ENCODE data around the gene ARMCX5. TPM values are rescaled to one million over a fixed set of nuclear protein-coding genes. Genes with fewer than 3 reads are reported as not detected.

ARMCX5 gene
- total RNA-seq, 1 experiment from 2014 or later, result 13.5 TPM

- no peak for TF ChIP-seq ZNF425 (CRISPR knock-in tag; conservative IDR thresholded peaks at IDR 0.05)
- TF ChIP-seq ATF3 (CRISPR knock-in tag; conservative IDR thresholded peaks at IDR 0.05), result no peak
- TF ChIP-seq RORB (CRISPR knock-in tag; IDR thresholded peaks at IDR 0.05), result no peak
- TF ChIP-seq NR1H2 (CRISPR knock-in tag; IDR thresholded peaks at IDR 0.05), result no peak
- TF ChIP-seq NR2C2 (CRISPR knock-in tag; IDR thresholded peaks at IDR 0.05), result no peak
Measured at GRCh38 chrX:102637561-102637960, 38.2 kb downstream of the ARMCX5 start (continued).

GRCh38 chrX:102650903-102651241 is 51.6 kb downstream of the ARMCX5 start:
- Mint-ChIP-seq H3K9me3 (no peaks in the 10 kb centered on the region), H3K36me3 (no peaks in the 10 kb centered on the region), H3K4me3 (peak overlapping the region; percentile 86), H3K27ac (no peak overlapping the region), H3K4me1 (peaks cover 11% of the 10 kb centered on the region), H3K27me3 (ENCODE audit: low read depth) (peaks cover 19% of the 10 kb centered on the region)
- TF ChIP-seq ARID4B (CRISPR knock-in tag; IDR thresholded peaks at IDR 0.05; ENCODE audit: borderline replicate concordance) (no peak), CREB1 (CRISPR knock-in tag; IDR thresholded peaks at IDR 0.05) (no peak), IRF1 (CRISPR knock-in tag; IDR thresholded peaks at IDR 0.05) (no peak), ETV6 (CRISPR knock-in tag; IDR thresholded peaks at IDR 0.05) (no peak), SMAD3 (CRISPR knock-in tag; IDR thresholded peaks at IDR 0.05; ENCODE audit: borderline replicate concordance) (no peak), ATF1 (CRISPR knock-in tag; IDR thresholded peaks at IDR 0.05) (no peak), NFE2L1 (CRISPR knock-in tag; IDR thresholded peaks at IDR 0.05) (no peak), CREM (CRISPR knock-in tag; IDR thresholded peaks at IDR 0.05) (no peak), ZNF121 (CRISPR knock-in tag; IDR thresholded peaks at IDR 0.05) (no peak), KAT7 (CRISPR knock-in tag; IDR thresholded peaks at IDR 0.05; ENCODE audit: borderline replicate concordance) (no peak), RELA (CRISPR knock-in tag; IDR thresholded peaks at IDR 0.05; ENCODE audit: borderline replicate concordance) (no peak), TCF7 (CRISPR knock-in tag; IDR thresholded peaks at IDR 0.05; ENCODE audit: low read depth) (no peak), FOXJ3 (CRISPR knock-in tag; IDR thresholded peaks at IDR 0.05; ENCODE audit: borderline replicate concordance) (no peak), ZMAT4 (CRISPR knock-in tag; IDR thresholded peaks at IDR 0.05) (no peak), STAT6 (CRISPR knock-in tag; conservative IDR thresholded peaks at IDR 0.05; ENCODE audit: low read depth) (no peak), MXD4 (CRISPR knock-in tag; IDR thresholded peaks at IDR 0.05; ENCODE audit: borderline replicate concordance) (no peak), ATF3 (CRISPR knock-in tag; conservative IDR thresholded peaks at IDR 0.05) (no peak), GRHL2 (CRISPR knock-in tag; IDR thresholded peaks at IDR 0.05; ENCODE audit: insufficient replicate concordance, severe bottlenecking) (no peak)
- ChIA-PET CTCF (no interaction called here), POLR2A (no interaction called here)
- DNase-seq (ENCODE audit: low spot score), result no peak
- ATAC-seq, result peak; percentile 27
